Stimulated activated CD4-positive, alpha-beta T cell treated with anti-CD3 and anti-CD28 coated beads, Interleukin-2, amount 100 ng/mL, for 4 hours (primary cell): ENCODE results near the gene SIGLEC14.
"Not testable (repeated sequence)": the region's sequence is repeated elsewhere in the genome, so short reads cannot be mapped to it uniquely, and the experiment has no call there.

Experiments used
- DNase-seq: peaks from one replicate; pipeline ENCODE4 v3.0.0-alpha.2; 2020; ENCODE audit warnings: low read depth

SIGLEC14 gene, protein sequence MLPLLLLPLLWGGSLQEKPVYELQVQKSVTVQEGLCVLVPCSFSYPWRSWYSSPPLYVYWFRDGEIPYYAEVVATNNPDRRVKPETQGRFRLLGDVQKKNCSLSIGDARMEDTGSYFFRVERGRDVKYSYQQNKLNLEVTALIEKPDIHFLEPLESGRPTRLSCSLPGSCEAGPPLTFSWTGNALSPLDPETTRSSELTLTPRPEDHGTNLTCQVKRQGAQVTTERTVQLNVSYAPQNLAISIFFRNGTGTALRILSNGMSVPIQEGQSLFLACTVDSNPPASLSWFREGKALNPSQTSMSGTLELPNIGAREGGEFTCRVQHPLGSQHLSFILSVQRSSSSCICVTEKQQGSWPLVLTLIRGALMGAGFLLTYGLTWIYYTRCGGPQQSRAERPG

DNA sequence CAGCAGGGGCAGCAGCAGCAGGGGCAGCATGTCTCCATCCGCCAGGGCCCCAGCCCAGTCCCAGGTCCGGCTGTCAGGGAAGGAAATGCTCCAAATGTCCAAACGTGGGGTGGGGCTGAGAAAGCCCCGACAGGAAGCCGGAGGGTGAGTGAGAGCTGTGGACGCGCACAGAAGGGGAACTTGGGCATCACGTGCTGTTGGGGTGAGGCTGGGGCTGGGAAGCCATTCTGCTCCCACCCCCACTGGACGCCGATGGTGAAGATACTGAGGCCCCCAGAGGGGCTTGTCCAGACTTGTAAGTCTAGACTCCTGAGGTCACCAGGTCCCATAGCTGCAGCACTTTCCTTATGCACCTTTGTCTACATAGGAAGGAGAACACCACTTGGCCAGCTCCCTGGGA is at the start of gene SIGLEC14:
SIGLEC14 (minus strand) TSS at position 96 of the 400 bp plus-strand sequence; CDS start at position 30, 66 bp downstream.
- not testable (repeated sequence) for DNase-seq

DNA sequence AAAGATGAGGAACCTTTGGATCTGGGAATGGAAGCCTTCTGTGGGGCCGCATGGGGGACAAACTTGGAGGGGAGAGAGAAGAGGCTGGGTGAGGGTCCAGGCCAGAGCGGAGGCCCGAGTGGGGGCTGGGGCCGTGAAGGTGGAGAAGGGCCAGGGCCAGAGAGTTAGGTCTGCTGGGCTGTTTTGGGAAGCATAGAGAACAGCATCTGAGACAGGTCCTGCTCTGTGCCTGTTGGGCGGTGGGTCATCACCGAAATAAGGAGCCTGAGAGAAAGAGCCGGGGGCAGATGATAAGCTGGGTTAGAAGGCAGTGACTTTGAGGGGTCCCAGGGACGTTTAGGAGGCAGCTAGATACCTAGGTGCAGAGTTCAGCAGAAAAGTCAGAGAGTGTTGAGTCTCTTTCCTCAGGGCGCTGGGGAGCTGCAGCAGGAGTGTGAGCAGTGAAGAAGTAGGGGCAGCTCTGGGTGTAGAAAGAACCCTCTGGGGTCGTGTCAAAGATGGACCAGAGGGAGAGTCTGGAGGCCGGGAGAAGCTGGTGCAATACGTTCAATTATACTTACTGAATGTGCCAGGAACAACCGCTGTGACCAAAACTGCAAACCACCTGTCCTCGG is 49.2 kb upstream of the SIGLEC14 start:
- no peak for DNase-seq

DNA sequence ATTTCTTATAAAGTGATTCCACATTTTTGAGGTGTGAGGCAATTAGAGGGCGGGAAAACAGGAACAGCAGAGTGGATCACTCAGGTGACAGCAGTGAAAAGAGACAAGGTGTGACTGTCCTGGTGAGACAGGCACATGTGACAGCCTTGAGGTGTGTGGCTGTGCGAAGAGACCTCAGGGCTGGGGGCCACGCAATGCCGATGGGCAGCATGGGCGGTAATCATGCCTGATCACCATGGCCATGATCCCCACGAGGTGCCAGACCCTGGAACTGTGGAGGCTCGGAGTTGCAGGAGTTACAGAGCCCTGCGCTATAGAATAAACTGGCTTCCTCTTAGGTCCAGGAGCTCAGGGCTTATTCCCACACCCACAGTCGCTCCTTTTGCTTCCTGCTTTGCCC is 48.5 kb upstream of the SIGLEC14 start:
- DNase-seq, result no peak

DNA sequence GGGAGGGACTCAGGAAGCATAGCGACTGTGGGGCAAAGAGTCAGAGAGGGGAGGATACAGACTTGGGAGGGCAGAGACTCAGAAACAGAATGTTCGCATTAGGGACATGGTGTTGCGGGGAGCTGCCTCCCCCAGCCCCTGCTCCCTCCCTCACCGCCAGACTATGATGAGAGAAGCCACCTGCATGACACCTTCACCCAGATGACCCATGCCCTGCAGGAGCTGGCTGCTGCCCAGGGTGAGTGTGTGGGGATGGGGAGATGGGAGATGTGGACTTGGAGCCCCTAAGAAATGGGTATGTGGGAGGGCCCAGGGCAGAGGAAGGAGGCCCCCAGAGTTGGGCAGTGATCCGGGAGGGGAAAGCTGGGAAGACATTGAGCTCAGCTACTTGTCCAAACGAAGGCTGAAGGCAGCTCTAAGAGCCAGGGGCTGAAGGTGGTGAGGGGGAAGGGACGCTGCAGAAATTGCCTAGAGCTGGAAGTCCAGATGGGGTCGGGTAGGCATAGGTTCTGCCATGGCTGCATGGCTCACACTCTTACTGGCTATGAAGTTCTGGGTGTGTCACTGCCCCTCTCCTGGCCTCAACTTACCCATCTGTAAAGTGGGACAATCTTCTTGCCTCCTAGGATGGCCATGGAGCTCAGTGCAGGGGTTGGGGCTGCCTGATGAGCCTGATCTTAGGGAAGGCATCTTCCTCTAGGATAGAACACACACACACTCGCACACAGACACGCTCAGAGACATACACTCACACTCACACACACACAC is 47.9 kb upstream of the SIGLEC14 start:
- DNase-seq, result no peak

DNA sequence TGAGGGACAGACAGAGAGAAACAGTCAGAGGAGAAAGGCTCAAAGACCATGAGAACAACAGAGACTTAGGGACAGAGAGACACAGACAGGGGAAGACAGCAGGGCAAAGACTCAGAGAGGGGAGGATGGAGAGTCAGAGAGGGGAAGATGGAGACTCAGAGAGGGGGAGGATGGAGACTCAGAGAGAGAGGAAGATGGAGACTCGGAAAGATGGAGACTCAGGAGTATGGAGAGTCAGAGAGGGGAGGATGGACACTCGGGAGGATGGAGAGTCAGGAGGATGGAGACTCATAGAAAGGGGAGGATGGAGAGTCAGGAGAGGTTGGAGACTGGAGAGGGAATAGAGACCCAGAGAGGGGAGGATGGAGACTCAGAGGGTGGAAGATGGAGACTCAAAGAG is 47.2 kb upstream of the SIGLEC14 start:
- no peak for DNase-seq

DNA sequence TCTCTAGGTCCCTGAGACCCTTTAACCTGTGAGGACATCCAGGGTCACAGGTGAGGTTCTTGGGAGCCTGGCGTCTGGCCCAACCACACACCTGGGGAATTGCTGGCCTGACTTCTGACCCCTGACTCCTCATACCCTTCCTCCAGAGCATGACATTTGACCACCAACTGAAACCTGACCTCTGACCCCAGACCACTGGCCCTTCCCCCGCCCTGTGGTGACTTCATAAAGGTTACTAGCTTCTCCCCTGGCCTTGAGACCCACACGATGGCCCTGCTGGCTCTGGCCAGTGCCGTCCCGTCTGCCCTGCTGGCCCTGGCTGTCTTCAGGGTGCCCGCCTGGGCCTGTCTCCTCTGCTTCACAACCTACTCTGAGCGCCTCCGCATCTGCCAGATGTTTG is 46.6 kb upstream of the SIGLEC14 start, which contains the start of gene SPACA6:
SPACA6 (plus strand) TSS at position 71 of the 400 bp plus-strand sequence; CDS start at position 268, 197 bp downstream.
- DNase-seq, result no peak

DNA sequence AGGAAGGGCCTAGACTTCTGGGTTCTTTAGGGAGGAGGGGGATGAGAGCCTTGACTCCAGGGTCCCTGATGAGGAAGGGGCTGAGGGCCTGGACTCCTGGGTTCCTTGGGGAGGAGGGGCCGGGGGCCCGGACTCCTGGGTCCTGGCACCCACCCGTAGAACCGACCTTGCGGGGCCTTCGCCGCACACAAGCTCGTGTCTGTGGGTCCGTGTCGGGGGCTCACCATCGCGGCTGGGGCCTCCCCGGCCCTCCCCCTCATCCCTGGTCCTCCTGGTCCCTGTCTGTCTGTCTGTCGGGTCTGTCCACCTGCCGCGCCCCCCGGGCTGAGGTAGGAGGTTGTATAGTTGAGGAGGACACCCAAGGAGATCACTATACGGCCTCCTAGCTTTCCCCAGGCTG is 45.8 kb upstream of the SIGLEC14 start:
- DNase-seq, result no peak

DNA sequence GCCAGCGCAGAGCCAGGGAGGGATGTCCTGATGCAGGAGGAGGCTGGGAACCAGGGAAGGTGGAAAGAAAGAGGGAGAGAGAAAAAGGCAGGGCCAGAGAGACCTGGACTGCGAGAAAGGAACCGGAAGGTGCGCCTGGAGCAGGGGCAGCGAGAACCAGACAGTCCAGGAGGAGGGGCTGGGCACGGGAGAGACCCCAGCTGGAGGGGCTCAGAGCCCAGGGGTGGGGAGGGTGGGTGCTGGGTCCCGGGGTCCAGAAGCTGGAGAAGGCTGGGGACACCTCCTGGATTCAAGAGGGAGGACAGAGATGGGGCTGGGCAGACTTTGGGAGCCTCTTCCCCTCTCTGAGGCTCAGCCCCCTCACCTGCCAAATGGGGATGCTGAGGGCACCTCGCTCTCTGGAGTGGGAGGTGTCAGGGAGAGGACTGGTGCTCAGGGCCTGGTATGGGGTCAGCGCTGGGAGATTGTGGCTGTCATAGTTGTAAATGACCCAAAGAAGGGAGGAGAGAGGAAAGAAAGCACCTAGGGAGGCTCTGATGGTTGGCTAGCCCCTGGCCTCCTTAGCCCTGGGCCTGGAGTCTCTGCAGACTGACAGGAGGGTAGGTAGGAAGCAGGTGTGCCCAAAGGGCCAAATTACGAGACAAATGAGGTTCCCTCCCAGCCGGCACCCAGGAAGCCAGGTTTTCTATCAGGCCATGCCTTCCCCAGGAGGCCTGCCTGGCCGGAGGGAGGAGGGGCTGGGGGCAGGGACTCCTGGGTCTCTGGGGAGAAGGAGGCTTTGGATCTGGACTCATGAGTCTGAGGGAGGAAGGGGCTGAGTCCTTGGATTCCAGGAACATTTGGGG is 45.2 kb upstream of the SIGLEC14 start:
- DNase-seq, result no peak

DNA sequence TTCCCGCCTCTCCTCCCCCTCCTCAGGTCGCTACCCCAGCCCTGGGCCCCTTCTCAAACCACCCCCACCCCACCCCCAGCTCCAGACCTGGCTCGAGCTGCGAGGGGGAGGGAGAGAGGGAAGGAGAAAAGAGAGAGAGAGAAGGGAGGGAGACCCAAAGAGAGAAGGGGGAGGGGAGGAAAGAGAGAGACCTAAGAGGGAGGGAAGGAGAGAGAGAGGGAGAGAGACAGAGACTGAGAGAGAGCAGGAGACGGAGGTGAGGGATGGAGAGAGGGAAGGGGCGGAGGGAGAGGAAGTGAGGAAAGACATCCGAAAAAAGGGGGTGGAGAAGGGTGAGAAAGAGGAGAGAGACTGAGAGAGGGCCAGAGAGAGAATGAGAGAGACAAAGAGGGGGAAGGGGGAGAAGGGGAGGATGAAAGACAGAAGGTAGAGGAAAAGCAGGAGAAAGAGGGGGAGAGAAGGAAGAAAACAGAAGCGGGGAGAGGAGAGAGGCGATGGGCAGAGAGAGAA is 44.5 kb upstream of the SIGLEC14 start:
- no peak for DNase-seq

DNA sequence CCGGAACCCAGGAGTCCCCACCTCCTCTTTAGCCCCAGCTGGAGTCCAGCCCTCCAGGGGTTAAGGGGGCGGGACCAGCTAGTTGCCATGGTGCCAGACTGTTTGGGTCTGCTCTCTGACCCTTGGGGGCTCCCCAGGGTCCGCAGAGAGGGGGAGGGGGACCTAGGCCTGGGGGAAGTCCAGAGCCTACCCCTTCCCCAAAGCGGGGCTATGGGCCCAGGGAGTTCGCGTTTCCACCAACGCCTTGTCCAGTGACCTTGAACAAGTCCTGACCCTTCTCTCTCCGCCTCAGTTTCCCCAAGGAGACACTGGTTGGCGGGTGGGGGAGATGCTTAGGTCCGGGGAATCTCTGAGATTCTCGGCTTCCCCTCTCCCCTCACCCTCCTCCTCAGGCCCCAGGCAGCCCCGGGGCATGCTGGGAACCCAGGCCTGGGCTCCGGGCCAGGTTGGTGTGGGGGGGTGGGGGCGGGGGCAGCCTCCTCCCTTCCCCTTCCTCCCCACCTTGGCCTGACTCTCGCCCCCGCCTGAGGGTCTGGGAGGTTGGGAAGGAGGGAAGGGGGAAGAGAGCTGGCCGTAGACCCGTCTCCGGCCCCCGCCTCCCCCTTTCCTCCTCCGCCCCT is 43.9 kb upstream of the SIGLEC14 start:
- peak; percentile 52 for DNase-seq

DNA sequence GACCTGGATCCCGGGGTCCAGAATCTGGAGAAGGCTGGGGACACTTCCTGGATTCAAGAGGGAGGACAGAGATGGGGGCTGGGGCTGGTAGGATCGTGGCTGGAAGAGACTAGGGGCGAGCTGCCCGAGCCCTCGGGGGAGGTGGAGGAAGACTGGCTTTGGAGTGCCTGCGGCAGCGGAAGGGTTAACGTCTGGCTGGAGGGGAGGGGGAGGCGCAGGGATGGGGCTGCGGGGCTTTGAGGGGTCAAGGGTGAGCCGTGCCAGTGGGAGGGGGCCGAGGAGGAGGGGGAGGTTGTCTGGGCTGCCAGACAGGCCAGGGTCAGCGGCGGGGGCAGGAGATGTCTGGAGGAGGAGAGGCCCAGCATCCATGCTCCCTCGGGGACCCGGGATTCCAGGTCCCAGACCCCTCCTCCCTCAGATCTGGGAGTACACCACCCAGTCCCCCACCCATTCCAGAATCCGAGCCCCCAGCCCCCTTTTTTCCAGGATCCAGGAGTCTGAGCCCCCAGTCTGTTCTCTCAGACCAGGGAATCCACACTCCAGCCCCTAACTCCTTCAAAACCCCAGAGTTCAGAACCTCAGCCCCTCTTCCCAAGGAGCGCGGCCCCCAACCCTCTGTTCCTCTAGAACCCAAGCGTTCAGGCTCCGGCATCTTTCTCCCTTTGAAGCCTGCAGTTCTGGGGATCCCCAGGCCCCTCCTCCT is 43.3 kb upstream of the SIGLEC14 start:
- no peak for DNase-seq

DNA sequence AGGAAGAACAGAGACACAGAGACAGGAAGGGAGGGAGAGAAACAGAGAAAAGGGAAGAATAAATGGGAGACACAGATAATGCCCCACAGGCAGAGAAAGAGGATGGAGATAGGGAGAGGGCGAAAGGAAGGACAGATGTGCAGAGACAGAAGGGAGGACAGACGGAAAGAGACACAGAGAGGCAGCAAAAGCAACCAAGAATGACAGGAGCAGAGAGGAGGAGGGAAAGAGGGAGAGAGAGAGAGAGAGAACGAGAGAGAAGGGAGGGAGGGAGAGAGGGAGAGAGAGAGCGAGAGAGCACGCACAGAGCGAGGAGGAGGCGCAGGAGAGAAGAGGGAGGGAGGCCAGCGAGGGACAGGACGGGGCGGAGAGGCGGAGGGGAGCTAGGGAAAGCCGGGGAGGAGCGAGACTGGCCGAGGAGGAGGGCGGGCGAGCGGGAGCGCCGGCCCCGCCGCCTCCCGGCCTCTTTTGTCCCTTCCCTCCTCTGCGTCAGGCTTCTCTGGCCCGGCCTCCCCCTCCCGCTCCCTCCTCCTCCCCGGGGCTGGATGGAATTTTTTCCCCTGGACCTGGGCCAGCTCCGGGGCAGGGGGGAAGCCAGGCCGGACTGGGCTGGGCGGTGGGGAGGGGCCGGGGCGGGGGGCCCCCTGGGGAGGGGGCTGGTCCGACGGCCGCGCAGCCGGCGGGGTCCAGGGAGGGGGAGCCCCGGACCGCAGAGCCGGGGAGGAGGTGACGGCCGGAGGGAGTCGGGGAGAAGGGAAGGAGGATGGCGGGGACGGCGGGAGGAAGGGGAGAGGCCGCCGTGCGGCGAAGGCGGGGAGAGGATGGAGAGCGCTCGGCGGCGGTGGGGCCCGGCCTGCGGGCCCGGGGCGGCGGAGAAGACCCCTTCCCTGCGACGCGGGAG is 42.3 kb upstream of the SIGLEC14 start:
- DNase-seq, result no peak

DNA sequence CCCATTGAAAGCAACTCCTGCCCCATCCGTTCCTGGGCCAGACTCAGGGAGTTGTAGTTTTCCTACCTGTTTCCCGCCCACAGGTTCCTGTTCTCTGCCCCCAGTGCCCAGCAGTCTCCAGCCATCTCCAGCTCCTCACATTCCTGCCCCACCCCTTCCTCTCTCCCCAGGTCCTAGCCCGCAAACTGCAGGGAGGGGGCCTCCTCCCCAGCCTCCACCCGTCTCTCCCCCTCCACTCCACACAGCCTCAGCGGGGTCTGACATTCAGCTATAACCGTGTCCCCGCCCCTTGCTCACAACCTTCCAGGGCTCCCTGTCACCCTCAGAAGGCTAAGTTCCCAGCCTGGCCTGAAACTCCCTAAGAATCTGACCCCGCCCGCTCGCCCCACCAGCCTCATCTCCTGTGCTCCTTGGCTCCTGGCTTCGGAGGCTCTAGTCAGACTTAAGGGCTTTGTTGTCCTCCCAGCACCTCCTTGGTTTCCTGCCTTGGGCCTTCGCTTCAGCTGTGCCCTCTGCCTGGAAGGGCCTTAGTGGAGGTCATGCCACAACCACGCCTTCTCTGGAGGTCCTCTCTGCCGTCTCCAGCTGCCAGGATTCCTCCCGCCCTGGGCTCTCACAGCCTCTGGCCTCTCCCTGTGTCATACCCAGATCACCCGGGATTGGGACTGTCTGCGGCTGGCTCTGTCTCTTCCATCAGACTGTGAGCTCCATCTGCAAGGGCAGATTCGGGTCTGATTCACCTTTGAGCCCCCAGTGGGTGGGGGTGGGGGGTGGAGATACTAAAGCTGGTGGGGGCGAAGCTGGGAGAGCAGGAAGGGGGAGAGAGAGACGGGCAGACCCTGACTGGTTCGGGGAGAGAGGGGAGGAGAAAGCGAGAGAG is 41.4 kb upstream of the SIGLEC14 start:
- no peak for DNase-seq

DNA sequence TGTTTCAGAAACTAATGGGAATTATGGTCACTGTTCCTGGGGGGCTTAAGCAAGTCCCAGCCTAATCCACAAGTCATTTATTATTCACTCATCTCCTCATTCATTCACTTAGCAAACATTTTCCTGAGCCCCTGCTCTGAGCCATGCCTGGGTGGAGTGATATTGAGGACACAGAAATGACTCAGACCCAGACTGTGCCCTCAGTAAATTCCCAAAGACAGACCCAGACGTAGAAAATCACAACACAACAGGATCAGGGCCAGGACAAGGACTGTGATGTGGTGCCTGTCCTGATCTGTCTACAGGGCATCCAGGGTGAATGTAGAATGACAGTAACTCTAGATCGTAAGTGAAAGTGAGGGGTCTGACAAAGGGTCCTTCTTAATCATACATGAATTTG is 39.5 kb upstream of the SIGLEC14 start:
- no peak for DNase-seq

DNA sequence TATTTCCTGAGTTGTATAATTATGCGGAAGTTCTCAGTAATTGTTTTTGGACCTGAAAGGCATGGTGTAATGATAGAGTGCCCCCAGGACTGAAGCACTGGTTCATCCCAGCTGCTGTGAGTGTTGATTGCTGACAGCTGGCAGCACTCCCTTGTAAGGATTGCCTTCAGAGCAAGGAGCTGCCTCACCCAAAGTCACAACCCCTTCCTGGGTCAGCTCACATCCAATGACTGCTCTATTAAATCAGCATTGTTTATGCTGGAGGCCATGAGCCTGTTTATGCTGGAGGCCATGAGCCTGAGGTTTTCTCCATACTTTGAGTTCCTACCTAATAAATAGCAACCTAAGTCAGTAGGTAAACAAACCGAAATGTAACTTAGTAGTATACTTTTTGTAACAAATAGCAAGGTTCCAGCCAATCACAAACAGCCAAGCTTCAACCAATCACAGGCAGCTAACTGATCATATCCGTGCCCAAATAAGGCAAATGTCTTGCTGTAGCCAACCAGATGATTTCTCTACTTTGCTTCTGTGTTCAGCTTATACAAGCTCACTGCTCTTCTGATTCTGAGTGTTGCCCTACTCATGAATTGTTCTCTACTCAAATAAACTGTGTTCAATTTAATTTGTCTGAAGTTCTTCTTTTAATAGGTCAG is 34.8 kb upstream of the SIGLEC14 start:
- no peak for DNase-seq

DNA sequence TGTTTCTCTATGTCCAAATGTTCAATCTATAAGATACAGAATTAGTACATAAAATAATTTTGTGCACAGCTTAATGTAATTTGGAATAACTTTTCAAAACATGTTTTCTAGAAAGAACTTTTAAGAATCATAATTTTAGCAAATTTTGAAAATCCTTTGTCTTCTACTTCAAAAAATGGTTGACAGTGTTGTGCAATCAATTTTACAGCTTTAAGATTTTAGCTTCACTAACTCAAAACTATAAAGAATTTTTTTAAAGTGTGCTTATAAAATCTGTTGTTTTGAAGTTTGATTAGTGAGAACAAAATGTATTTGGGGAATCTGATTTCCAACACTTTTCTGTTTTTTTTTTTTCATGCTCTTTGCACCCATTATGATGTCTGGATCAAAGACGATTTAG is 33.8 kb upstream of the SIGLEC14 start:
- no peak for DNase-seq

DNA sequence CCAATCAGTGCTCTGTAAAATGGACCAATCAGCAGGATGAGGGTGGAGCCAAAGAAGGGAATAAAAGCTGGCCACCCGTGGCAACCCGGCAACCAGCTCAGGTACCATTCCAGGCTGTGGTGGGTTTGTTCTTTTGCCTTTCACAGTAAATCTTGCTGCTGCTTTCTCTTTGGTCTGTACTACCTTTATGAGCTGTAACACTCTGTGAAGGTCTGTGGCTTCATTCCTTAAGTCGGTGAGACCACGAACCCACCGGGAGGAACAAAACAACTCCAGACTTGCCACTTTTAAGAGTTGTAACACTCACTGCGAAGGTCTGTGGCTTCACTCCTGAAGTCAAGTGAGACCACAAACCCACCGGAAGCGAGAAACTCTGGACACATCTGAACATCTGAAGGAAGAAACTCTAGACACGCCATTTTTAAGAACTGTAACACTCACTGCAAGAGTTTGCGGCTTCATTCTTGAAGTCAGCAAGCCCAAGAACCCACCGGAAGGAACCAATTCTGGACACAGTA is 30.0 kb upstream of the SIGLEC14 start:
- DNase-seq, result no peak
